GM19043 (cell line): Measurements from ENCODE around the gene RPS4Y2.

Experiments
- ATAC-seq: cut with Tn5 transposase; IDR thresholded peaks from one replicate; pipeline ENCODE4 v1.9.1; 2021; ENCODE audit warnings: low read depth; ENCODE audit not compliant: unreplicated experiment

The RPS4Y2 gene

DNA sequence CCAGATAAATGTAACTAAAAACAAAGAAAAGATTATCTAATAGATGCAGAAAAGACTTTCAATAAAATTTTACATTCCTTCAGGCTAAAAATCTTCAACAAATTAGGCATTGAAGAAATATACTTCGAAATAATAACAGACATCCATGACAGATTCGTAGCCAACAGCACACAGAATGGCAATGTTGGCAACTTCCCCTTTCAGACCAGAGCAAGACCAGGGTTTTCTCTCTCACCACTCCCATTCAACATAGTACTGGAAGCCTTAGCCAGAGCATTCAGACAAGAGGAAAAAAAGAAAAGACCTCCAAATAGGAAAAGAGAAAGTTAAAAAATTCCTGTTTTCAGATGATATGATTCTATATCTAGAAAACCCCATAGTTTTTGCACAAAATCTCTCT is 61.2 kb downstream of the RPS4Y2 start:
- no peak for ATAC-seq
